H9 (cell line): ENCODE data around the gene SLIT1. TPM values are rescaled to one million over a fixed set of nuclear protein-coding genes. Genes with fewer than 3 reads are reported as not detected.

Experiments used
- DNase-seq: peaks from one replicate; pipeline ENCODE4 v3.0.0-alpha.2; 2017
- H2AFZ ChIP-seq: one replicate; pipeline ENCODE4 v1.6.1; 2013; ENCODE audit warnings: mild to moderate bottlenecking, low read length, control low read depth, moderate library complexity
- H2AK5ac ChIP-seq: 2 replicates; pipeline ENCODE4 v1.6.1; 2013; ENCODE audit warnings: low read length, control low read depth, mixed read lengths; ENCODE audit not compliant: insufficient read length
- H2BK120ac ChIP-seq: one replicate; pipeline ENCODE4 v1.6.1; 2013; ENCODE audit warnings: low read depth, mild to moderate bottlenecking, low read length, control low read depth, inconsistent platforms; ENCODE audit not compliant: poor library complexity, severe bottlenecking
- H2BK12ac ChIP-seq: 2 replicates; pipeline ENCODE4 v1.6.1; 2013; ENCODE audit warnings: low read length, control low read depth, mixed read lengths, low read depth; ENCODE audit not compliant: insufficient read length
- H2BK15ac ChIP-seq: 2 replicates; pipeline ENCODE4 v1.6.1; 2013; ENCODE audit warnings: low read depth, low read length, control low read depth
- H2BK20ac ChIP-seq: one replicate; pipeline ENCODE4 v1.6.1; 2013; ENCODE audit warnings: low read depth, mild to moderate bottlenecking, low read length, control low read depth, inconsistent platforms; ENCODE audit not compliant: poor library complexity, severe bottlenecking
- H2BK5ac ChIP-seq: 2 replicates; pipeline ENCODE4 v1.6.1; 2013; ENCODE audit warnings: low read length, control low read depth, mixed read lengths; ENCODE audit not compliant: insufficient read length
- H3K14ac ChIP-seq: 2 replicates; pipeline ENCODE4 v1.6.1; 2013; ENCODE audit warnings: low read length, control low read depth; ENCODE audit not compliant: insufficient read depth
- H3K18ac ChIP-seq: 2 replicates; pipeline ENCODE4 v1.6.1; 2013; ENCODE audit warnings: low read depth, mild to moderate bottlenecking, mixed read lengths, low read length, control low read depth; ENCODE audit not compliant: insufficient read length
- H3K23ac ChIP-seq: 2 replicates; pipeline ENCODE4 v1.6.1; 2013; ENCODE audit warnings: low read length, control low read depth, mixed read lengths, low read depth; ENCODE audit not compliant: insufficient read length
- H3K23me2 ChIP-seq: 2 replicates; pipeline ENCODE4 v1.6.1; 2013; ENCODE audit warnings: low read depth, mild to moderate bottlenecking, mixed read lengths, low read length, control low read depth; ENCODE audit not compliant: insufficient read length, poor library complexity, severe bottlenecking
- H3K27ac ChIP-seq: 2 replicates; pipeline ENCODE4 v1.5.1; 2013; ENCODE audit warnings: low read length, control low read depth, mixed read lengths, low read depth; ENCODE audit not compliant: insufficient read length
- H3K27me3 ChIP-seq: 2 replicates; pipeline ENCODE4 v1.6.1; 2013; ENCODE audit warnings: low read length, control low read depth, inconsistent platforms; ENCODE audit not compliant: insufficient read depth
- H3K4ac ChIP-seq: 2 replicates; pipeline ENCODE4 v1.6.1; 2013; ENCODE audit warnings: low read depth, mild to moderate bottlenecking, control low read depth, inconsistent platforms, low read length, moderate library complexity
- H3K4me1 ChIP-seq: 2 replicates; pipeline ENCODE4 v1.6.1; 2013; ENCODE audit warnings: low read length, control low read depth, inconsistent platforms; ENCODE audit not compliant: insufficient read depth
- H3K4me2 ChIP-seq: 2 replicates; pipeline ENCODE4 v1.6.1; 2013; ENCODE audit warnings: low read length, control low read depth, mixed read lengths; ENCODE audit not compliant: insufficient read length, insufficient read depth
- H3K56ac ChIP-seq: 2 replicates; pipeline ENCODE4 v1.6.1; 2013; ENCODE audit warnings: low read depth, mild to moderate bottlenecking, mixed read lengths, low read length, control low read depth; ENCODE audit not compliant: insufficient read length
- H3K79me1 ChIP-seq: 2 replicates; pipeline ENCODE4 v1.6.1; 2013; ENCODE audit warnings: low read depth, mild to moderate bottlenecking, moderate library complexity, low read length, control low read depth, inconsistent platforms; ENCODE audit not compliant: insufficient read depth, poor library complexity, severe bottlenecking
- H3K79me2 ChIP-seq: 2 replicates; pipeline ENCODE4 v1.6.1; 2013; ENCODE audit warnings: low read length, control low read depth, inconsistent platforms; ENCODE audit not compliant: insufficient read depth
- H3K9ac ChIP-seq: 2 replicates; pipeline ENCODE4 v1.6.1; 2013; ENCODE audit warnings: low read length, control low read depth, mixed read lengths; ENCODE audit not compliant: insufficient read length; ENCODE audit errors: extremely low read depth
- H3K9me3 ChIP-seq: one replicate; pipeline ENCODE4 v1.6.1; 2013; ENCODE audit warnings: low read depth, low read length, inconsistent platforms; ENCODE audit not compliant: control insufficient read depth
- H3T11ph ChIP-seq: one replicate; pipeline ENCODE4 v1.6.1; 2013; ENCODE audit warnings: mild to moderate bottlenecking, low read length, control low read depth, inconsistent platforms
- H4K20me1 ChIP-seq: one replicate; pipeline ENCODE4 v1.6.1; 2013; ENCODE audit not compliant: control insufficient read depth, insufficient read length, insufficient read depth
- H4K5ac ChIP-seq: 2 replicates; pipeline ENCODE4 v1.6.1; 2013; ENCODE audit warnings: low read depth, mild to moderate bottlenecking, mixed read lengths, low read length, control low read depth; ENCODE audit not compliant: insufficient read length
- H4K8ac ChIP-seq: replicated peaks from 2 replicates; pipeline ENCODE4 v1.6.1; 2013; ENCODE audit warnings: low read length, control low read depth, mixed read lengths, low read depth; ENCODE audit not compliant: insufficient read length
- H4K91ac ChIP-seq: 2 replicates; pipeline ENCODE4 v1.6.1; 2013; ENCODE audit warnings: low read depth, mild to moderate bottlenecking, moderate library complexity, mixed read lengths, low read length, control low read depth; ENCODE audit not compliant: insufficient read length
- H3K27ac Mint-ChIP-seq, 3 experiments: 2 replicates in 2 of 3; 3 replicates in 1 of 3; pipeline ENCODE4 v1.8.0; 2020 to 2021; ENCODE audit warnings: mixed read lengths in 3 of 3, mild to moderate bottlenecking in 1 of 3, moderate library complexity in 1 of 3
- H3K27me3 Mint-ChIP-seq: 2 replicates; pipeline ENCODE4 v1.8.0; 2021; ENCODE audit warnings: low read depth, mild to moderate bottlenecking, moderate library complexity, mixed read lengths
- H3K36me3 Mint-ChIP-seq, 3 experiments: 2 replicates in 2 of 3; 3 replicates in 1 of 3; pipeline ENCODE4 v1.8.0; 2020 to 2021; ENCODE audit warnings: low read depth in 3 of 3, mixed read lengths in 3 of 3; ENCODE audit not compliant: insufficient read depth in 1 of 3
- H3K4me1 Mint-ChIP-seq, 2 experiments: 2 replicates each; pipeline ENCODE4 v1.8.0; 2020; ENCODE audit warnings: mixed read lengths in 2 of 2
- H3K4me3 Mint-ChIP-seq, 2 experiments: 2 replicates in 1 of 2; 3 replicates in 1 of 2; pipeline ENCODE4 v1.8.0; 2020 to 2021; ENCODE audit warnings: mild to moderate bottlenecking in 2 of 2, mixed read lengths in 2 of 2, moderate library complexity in 1 of 2
- H3K9me3 Mint-ChIP-seq, 2 experiments: 2 replicates in 1 of 2; 3 replicates in 1 of 2; pipeline ENCODE4 v1.8.0; 2020; ENCODE audit warnings: mild to moderate bottlenecking in 2 of 2, mixed read lengths in 2 of 2, moderate library complexity in 1 of 2
- CTCF ChIP-seq: fragments of 200-600 bp; sonication (generic); conservative IDR thresholded peaks from 3 replicates; pipeline ENCODE4 v1.8.0; 2021; ENCODE audit warnings: antibody characterized with exemption, mild to moderate bottlenecking
- WGBS: extraction: QIAGEN DNeasy Blood & Tissue Kit; methylation state at CpG from one replicate; pipeline ENCODE4 v1.1.7; 2013; ENCODE audit warnings: missing lambda C conversion rate, low lambda C conversion rate, mixed read lengths; ENCODE audit not compliant: insufficient read length; ENCODE audit errors: extremely low coverage; 5-methylcytosine and 5-hydroxymethylcytosine counted together
- total RNA-seq: library from RNA; stranded (reverse); gene quantifications from 2 replicates; pipeline ENCODE4 v1.2.1, GENCODE V29; 2021

Gene SLIT1
- total RNA-seq, 1 experiment from 2014 or later, result 0.57 TPM

DNA sequence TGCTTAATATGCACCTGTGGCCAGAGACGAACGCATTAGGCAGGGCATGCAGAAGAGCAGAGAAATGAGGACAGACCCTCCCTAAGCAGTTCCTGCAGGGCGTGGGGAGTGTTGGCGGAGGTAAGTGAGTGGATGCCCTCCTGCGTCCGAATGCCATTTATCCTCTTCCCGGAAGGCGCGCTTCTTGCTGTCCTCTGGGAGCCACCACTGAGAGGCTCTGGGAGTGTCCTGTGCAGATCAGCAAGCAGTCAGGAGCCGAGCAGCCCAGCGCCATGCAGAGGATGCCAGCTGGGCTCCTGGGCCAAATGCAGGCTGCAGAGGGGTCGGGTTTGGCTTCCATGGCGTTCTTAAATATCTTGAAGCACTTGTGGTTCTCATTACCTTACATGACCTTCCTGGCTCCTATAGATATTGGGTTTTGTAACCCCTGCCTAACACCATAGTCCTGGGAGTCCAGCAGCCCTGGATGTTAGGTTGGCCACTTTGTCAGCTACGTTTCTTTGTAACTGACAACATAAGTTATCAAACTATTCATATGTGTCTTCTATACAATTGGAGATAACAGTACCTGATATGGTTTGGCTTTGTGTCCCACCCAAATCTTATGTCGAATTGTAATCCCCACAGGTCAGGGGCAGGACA is 30.0 kb upstream of the SLIT1 start:
- Histone ChIP-seq H2BK120ac (no peak overlapping the region), H3K23me2 (no peaks in the 10 kb centered on the region), H3K14ac (no peak overlapping the region), H2BK12ac (no peak overlapping the region), H4K5ac (no peak overlapping the region), H2BK20ac (no peak overlapping the region), H3K18ac (no peak overlapping the region), H2AFZ (no peak overlapping the region), H3K27ac (no peak overlapping the region), H3K79me1 (no peaks in the 10 kb centered on the region), H3K9me3 (no peaks in the 10 kb centered on the region), H4K8ac (no peak overlapping the region), H4K91ac (no peak overlapping the region), H4K20me1 (no peaks in the 10 kb centered on the region), H2BK15ac (no peak overlapping the region), H3T11ph (no peak overlapping the region), H3K4ac (no peak overlapping the region), H2BK5ac (no peak overlapping the region), H3K4me1 (no peaks in the 10 kb centered on the region), H3K27me3 (no peaks in the 10 kb centered on the region; the same call in 1 of the 2 replicates), H3K23ac (no peak overlapping the region), H3K56ac (no peak overlapping the region), H3K4me2 (no peak overlapping the region), H3K9ac (no peak overlapping the region), H3K79me2 (no peaks in the 10 kb centered on the region), H2AK5ac (no peak overlapping the region)
- WGBS, result no CpG with 5 or more reads among the region's 15 CpGs
- TF ChIP-seq CTCF, result no peak
- H3K27ac Mint-ChIP-seq, result no peak overlapping the region; a peak in 1 of 7 replicates
- H3K9me3 Mint-ChIP-seq, result no peaks in the 10 kb centered on the region
- DNase-seq, result no peak
- H3K27me3 Mint-ChIP-seq, result no peaks in the 10 kb centered on the region
- peaks cover 0 to 7% (median 3%) of the 10 kb centered on the region in 3 experiments; a peak in 4 of 7 replicates for H3K36me3 Mint-ChIP-seq
- no peaks in the 10 kb centered on the region; a peak in 1 of 4 replicates for H3K4me1 Mint-ChIP-seq
- H3K4me3 Mint-ChIP-seq, result no peak overlapping the region
